Subcutaneous adipose tissue (tissue), 4 donors: Measurements from ENCODE around the gene SEC31A. TPM values are rescaled to one million over a fixed set of nuclear protein-coding genes. Genes with fewer than 3 reads are reported as not detected.

ENCODE experiments used
- CTCF ChIP-seq: fragments of 450-650 bp; IDR thresholded peaks from one replicate; pipeline ENCODE4 v1.5.1; 2016; ENCODE audit warnings: low read depth, mild to moderate bottlenecking, control low read depth, antibody characterized with exemption, moderate library complexity
- total RNA-seq, 4 donors: library from RNA; depleted of rRNA; stranded (reverse); fragments of >200 nt; gene quantifications; one replicate each; pipeline ENCODE4 v1.1.0, GENCODE V29; 2016

Gene SEC31A
- 100 to 1,000 TPM; 178 to 276 (median 203) TPM for total RNA-seq

- no peak for TF ChIP-seq CTCF
These were observed at the start of gene SEC31A for GRCh38 chr4:82890901-82891706. TSS of gene SEC31A (minus strand) at chr4:82891153. CDS start at chr4:82881936, 9,217 bp downstream.

- no peak for TF ChIP-seq CTCF
These were observed 48.5 kb upstream of the SEC31A start for GRCh38 chr4:82939414-82939813.

- no peak for TF ChIP-seq CTCF
These were observed 43.5 kb upstream of the SEC31A start for GRCh38 chr4:82934441-82934840.

- TF ChIP-seq CTCF = no peak
These were observed 40.1 kb upstream of the SEC31A start for GRCh38 chr4:82930848-82931755.

- TF ChIP-seq CTCF = no peak
These were observed 30.8 kb upstream of the SEC31A start for GRCh38 chr4:82921795-82922194.

GRCh38 chr4:82919386-82919785, 28.4 kb upstream of the SEC31A start:
- no peak for TF ChIP-seq CTCF

GRCh38 chr4:82918091-82918490, 27.1 kb upstream of the SEC31A start:
- no peak for TF ChIP-seq CTCF
